HepG2 (cell line): ENCODE data around the gene RPL23. TPM values are rescaled to one million over a fixed set of nuclear protein-coding genes. Genes with fewer than 3 reads are reported as not detected.

Experiments used
- CTCF ChIP-seq: sonication (generic); formaldehyde crosslinking; IDR thresholded peaks from 2 replicates; pipeline ENCODE4 v1.5.0; 2020; ENCODE audit warnings: mild to moderate bottlenecking, missing genetic modification reagents, moderate library complexity
- FOXK2 ChIP-seq: fragments of 450-650 bp; IDR thresholded peaks from 2 replicates; pipeline ENCODE4 v1.6.1; 2016
- NCOA1 ChIP-seq: sonication (generic); formaldehyde crosslinking; IDR thresholded peaks from 2 replicates; pipeline ENCODE4 v1.9.0; 2021; ENCODE audit warnings: missing genetic modification reagents
- NFIB ChIP-seq: sonication (generic); formaldehyde crosslinking; IDR thresholded peaks from 2 replicates; pipeline ENCODE4 v1.9.0; 2021; ENCODE audit warnings: missing genetic modification reagents, mild to moderate bottlenecking, borderline replicate concordance
- PRDM10 ChIP-seq: sonication (generic); formaldehyde crosslinking; IDR thresholded peaks from 2 replicates; pipeline ENCODE4 v1.4.0; 2020; ENCODE audit warnings: low read depth, missing genetic modification reagents
- RXRA ChIP-seq: sonication (generic); formaldehyde crosslinking; IDR thresholded peaks from 2 replicates; pipeline ENCODE4 v1.5.1; 2020; ENCODE audit warnings: missing genetic modification reagents
- SALL2 ChIP-seq: sonication (generic); formaldehyde crosslinking; IDR thresholded peaks from 2 replicates; pipeline ENCODE4 v1.8.1; 2023; ENCODE audit warnings: mild to moderate bottlenecking, missing genetic modification reagents, inconsistent platforms
- SRY ChIP-seq: sonication (generic); formaldehyde crosslinking; IDR thresholded peaks from 2 replicates; pipeline ENCODE4 v1.8.0; 2022; ENCODE audit warnings: mild to moderate bottlenecking, missing genetic modification reagents
- THAP11 ChIP-seq: IDR thresholded peaks from 2 replicates; pipeline ENCODE4 v1.6.1; 2016; ENCODE audit warnings: missing biosample characterization, missing genetic modification reagents
- ZNF333 ChIP-seq: sonication (generic); formaldehyde crosslinking; IDR thresholded peaks from 2 replicates; pipeline ENCODE4 v1.4.0; 2020; ENCODE audit warnings: mild to moderate bottlenecking, missing genetic modification reagents, borderline replicate concordance
- ZNF572 ChIP-seq: sonication (generic); formaldehyde crosslinking; IDR thresholded peaks from 2 replicates; pipeline ENCODE4 v1.5.1; 2020; ENCODE audit warnings: mild to moderate bottlenecking, missing genetic modification reagents
- ZNF616 ChIP-seq: sonication (generic); formaldehyde crosslinking; IDR thresholded peaks from 2 replicates; pipeline ENCODE4 v1.5.0; 2020; ENCODE audit warnings: low read depth, mild to moderate bottlenecking, missing genetic modification reagents
- ZNF709 ChIP-seq: sonication (generic); formaldehyde crosslinking; IDR thresholded peaks from 2 replicates; pipeline ENCODE4 v1.5.0; 2020; ENCODE audit warnings: mild to moderate bottlenecking, missing genetic modification reagents
- ZNF720 ChIP-seq: sonication (generic); formaldehyde crosslinking; IDR thresholded peaks from 2 replicates; pipeline ENCODE4 v1.4.0; 2020; ENCODE audit warnings: missing genetic modification reagents
- polyA plus RNA-seq, 8 experiments: library from polyadenylated mRNA; depleted of rRNA in 3 of 8; stranded (reverse) in 7 of 8; unstranded in 1 of 8; fragments of >200 nt; fragmentation: Illumina TruSeq in 4 of 8; extraction: Trizol in 4 of 8; gene quantifications; 2 replicates each; pipeline versions ENCODE4 v1.2.1 to v1.2.3, GENCODE V29; 2011 to 2016; ENCODE audit warnings: low read depth in 4 of 8, missing spikeins in 1 of 8, mixed read lengths in 1 of 8; ENCODE audit not compliant: insufficient read depth in 1 of 8
- total RNA-seq, 5 experiments: library from RNA; depleted of rRNA; stranded (reverse); fragments of >200 nt; fragmentation: Illumina TruSeq; extraction: Trizol; gene quantifications; 2 replicates each; pipeline ENCODE4 v1.2.3, GENCODE V29; 2016; ENCODE audit warnings: low read depth in 1 of 5
- TF ChIP-seq, protein P1 (sequence below): sonication (generic); formaldehyde crosslinking; IDR thresholded peaks from 2 replicates; pipeline ENCODE4 v1.8.0; 2022; ENCODE audit warnings: missing genetic modification reagents, mild to moderate bottlenecking, moderate library complexity, borderline replicate concordance
- TF ChIP-seq, protein P2 (sequence below): sonication (generic); formaldehyde crosslinking; conservative IDR thresholded peaks from 2 replicates; pipeline ENCODE4 v1.8.0; 2022; ENCODE audit warnings: missing genetic modification reagents
- TF ChIP-seq, protein P3 (sequence below): sonication (generic); formaldehyde crosslinking; IDR thresholded peaks from 2 replicates; pipeline ENCODE4 v1.8.1; 2023; ENCODE audit warnings: mild to moderate bottlenecking, moderate library complexity, missing genetic modification reagents

Gene RPL23
- total and polyA plus RNA-seq, 2 of the 13 experiments (the other 11 are each of a cell fraction or from before 2014, with no cell fraction given): 2,790 to 4,860 TPM

DNA sequence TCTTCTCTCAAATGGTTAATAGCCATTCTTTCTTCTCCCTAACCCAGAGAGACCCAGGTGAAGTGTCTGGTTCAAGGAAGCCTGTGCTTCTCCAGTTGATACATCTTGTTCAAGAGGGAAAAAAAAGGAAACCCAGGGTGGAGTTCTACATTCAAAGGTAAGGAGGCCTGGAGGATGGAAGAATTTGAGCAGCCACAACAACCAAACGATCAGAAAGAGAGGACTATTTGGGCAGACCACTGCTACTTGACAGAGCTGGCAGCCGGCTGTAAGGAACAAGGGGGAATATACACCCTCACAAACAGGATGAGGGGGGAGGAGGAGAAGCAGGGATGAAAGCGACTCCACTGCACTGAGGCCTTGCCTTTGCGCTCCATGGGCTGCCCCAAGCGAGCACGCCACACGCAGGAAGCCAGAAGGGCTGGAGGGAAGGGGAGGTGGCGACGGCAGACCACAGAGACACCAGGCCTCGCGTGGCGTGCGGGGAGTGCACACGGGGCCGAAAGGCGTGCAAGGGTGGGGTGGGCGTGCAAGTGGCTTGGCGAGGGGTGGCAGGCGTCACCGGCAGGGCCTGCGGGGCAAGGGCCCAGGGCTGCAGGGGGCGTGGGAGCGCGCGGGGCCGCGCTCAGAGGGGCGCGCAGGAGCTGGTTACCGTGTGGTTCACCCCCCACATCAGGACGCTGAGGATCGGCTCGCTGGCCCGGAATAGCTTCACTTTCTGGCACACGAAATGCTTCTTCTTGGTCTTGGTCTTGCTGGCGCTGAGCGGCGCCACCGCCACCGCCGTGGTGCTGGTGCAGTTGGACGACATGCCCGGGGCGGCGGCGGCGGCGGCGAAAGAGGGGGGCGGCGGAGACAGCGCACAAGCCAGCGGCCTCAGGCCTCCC, 54.7 kb downstream of the RPL23 start (continued):
- TF ChIP-seq NFIB (CRISPR knock-in tag) (0 out of 2 replicates have a peak, but pooled peaks have one; percentile 72), SALL2 (CRISPR knock-in tag) (no peak), ZNF572 (CRISPR knock-in tag) (peak; percentile 68; the same call in 1 of the 2 replicates), ZNF333 (CRISPR knock-in tag) (peak; percentile 85), FOXK2 (peak; percentile 18; the same call in 1 of the 2 replicates), PRDM10 (CRISPR knock-in tag) (peak; percentile 90), THAP11 (no peak; the same call in none of the 2 replicates), SRY (peak; percentile 81), CTCF (CRISPR knock-in tag) (peak; percentile 47), RXRA (CRISPR knock-in tag) (peak; percentile 59; the same call in 1 of the 2 replicates), ZNF616 (CRISPR knock-in tag) (peak; percentile 80), ZNF709 (CRISPR knock-in tag) (peak; percentile 74; the same call in 1 of the 2 replicates), ZNF720 (no peak), NCOA1 (peak; percentile 70)
- TF ChIP-seq, protein P1, sequence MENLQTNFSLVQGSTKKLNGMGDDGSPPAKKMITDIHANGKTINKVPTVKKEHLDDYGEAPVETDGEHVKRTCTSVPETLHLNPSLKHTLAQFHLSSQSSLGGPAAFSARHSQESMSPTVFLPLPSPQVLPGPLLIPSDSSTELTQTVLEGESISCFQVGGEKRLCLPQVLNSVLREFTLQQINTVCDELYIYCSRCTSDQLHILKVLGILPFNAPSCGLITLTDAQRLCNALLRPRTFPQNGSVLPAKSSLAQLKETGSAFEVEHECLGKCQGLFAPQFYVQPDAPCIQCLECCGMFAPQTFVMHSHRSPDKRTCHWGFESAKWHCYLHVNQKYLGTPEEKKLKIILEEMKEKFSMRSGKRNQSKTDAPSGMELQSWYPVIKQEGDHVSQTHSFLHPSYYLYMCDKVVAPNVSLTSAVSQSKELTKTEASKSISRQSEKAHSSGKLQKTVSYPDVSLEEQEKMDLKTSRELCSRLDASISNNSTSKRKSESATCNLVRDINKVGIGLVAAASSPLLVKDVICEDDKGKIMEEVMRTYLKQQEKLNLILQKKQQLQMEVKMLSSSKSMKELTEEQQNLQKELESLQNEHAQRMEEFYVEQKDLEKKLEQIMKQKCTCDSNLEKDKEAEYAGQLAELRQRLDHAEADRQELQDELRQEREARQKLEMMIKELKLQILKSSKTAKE (CRISPR knock-in tag): peak; percentile 26; the same call in 1 of the 2 replicates
- TF ChIP-seq, protein P2, sequence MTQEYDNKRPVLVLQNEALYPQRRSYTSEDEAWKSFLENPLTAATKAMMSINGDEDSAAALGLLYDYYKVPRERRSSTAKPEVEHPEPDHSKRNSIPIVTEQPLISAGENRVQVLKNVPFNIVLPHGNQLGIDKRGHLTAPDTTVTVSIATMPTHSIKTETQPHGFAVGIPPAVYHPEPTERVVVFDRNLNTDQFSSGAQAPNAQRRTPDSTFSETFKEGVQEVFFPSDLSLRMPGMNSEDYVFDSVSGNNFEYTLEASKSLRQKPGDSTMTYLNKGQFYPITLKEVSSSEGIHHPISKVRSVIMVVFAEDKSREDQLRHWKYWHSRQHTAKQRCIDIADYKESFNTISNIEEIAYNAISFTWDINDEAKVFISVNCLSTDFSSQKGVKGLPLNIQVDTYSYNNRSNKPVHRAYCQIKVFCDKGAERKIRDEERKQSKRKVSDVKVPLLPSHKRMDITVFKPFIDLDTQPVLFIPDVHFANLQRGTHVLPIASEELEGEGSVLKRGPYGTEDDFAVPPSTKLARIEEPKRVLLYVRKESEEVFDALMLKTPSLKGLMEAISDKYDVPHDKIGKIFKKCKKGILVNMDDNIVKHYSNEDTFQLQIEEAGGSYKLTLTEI (CRISPR knock-in tag): no peak
- TF ChIP-seq, protein P3, sequence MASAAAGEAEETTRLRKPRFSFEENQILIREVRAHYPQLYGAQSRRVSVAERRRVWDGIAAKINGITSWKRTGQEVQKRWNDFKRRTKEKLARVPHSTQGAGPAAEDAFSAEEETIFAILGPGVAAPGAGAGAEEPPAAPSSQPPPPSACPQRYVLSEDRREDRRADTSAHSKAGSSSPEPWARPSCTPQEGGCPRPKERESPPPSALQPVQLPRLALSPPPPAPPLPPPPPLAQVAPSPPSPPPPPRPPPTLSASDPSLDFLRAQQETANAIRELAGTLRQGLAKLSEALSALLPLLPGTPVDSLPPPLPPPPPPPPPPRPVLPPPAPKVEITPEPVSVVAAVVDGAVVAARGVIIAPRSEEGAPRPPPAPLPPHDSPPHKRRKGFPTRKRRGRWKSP (CRISPR knock-in tag): peak; percentile 62; the same call in 1 of the 2 replicates
